PC-3 (cell line): ENCODE results near the gene ALDOC.

Experiments
- CTCF ChIP-seq: fragments of 300-600 bp; sonication (generic); conservative IDR thresholded peaks from 2 replicates; pipeline ENCODE4 v1.5.1; 2017; ENCODE audit warnings: antibody characterized with exemption, low read depth, mild to moderate bottlenecking, low read length
- EZH2phosphoT487 ChIP-seq: fragments of 300-600 bp; sonication (generic); IDR thresholded peaks from 2 replicates; pipeline ENCODE4 v1.6.1; 2018; ENCODE audit warnings: mild to moderate bottlenecking, antibody characterized with exemption, low read length, borderline replicate concordance

- TF ChIP-seq CTCF (no peak), EZH2phosphoT487 (no peak)
Measured at GRCh38 chr17:28573040-28573380, 3.7 kb downstream of the ALDOC start.
